AG09309 (cell line): ENCODE data around the gene CPNE1.

ENCODE experiments used
- DNase-seq: peaks from one replicate; pipeline ENCODE4 v3.0.0-alpha.2; 2010; ENCODE audit warnings: low read depth
- H3K4me3 ChIP-seq: 2 replicates; pipeline ENCODE4 v1.5.1; 2011; ENCODE audit warnings: mild to moderate bottlenecking, low read depth, low read length, moderate library complexity; ENCODE audit not compliant: control insufficient read depth
- CTCF ChIP-seq: IDR thresholded peaks from 2 replicates; pipeline ENCODE4 v1.5.1; 2011; ENCODE audit warnings: mild to moderate bottlenecking, low read depth, low read length, inconsistent platforms; ENCODE audit not compliant: insufficient read depth, control insufficient read depth; ENCODE audit errors: missing control alignments

Gene CPNE1

DNA sequence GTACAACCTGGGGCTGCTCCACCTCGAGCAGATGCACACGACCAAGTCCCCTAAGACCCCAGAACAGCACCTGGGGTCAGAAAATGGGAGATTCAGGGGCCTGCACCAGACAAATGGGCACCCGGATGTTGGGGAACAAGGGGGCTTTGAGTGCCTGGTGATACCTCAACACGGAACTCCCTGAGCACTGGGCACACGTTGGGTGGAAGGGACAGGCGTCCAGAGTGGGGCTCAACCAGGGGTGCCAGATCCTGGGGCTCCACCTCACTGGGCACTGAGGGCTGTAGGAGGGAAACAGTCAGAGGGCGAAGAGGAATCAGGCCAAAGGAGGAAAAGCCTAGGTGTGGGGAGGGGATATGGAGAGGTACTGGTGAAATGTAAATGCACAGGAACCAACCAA, 82.6 kb downstream of the CPNE1 start:
- TF ChIP-seq CTCF: no peak
- H3K4me3 ChIP-seq: no peak overlapping the region
- DNase-seq: no peak

- no peak for DNase-seq
- no peak for TF ChIP-seq CTCF
Measured at GRCh38 chr20:35579196-35579595, 85.5 kb downstream of the CPNE1 start.

DNA sequence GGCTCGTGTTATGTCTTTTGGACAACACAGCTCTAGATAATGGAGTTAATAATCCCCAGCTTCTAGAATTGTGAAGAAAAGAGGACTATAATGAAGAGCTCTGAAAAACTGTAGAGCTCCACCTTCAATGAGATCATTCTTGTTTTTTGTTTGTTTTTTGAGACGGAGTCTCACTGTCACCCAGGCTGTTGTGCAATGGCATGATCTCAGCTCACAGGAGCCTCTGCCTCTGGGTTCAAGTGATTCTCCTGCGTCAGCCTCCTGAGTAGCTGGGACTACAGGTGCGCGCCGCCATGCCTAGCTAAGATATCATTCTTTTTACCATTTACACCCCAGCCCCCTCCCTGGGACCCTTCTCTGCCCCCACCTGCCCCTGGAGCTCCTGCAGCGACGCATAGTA, 86.2 kb downstream of the CPNE1 start:
- no peak overlapping the region for H3K4me3 ChIP-seq
- no peak for TF ChIP-seq CTCF
- no peak for DNase-seq

More at GRCh38 chr20:35579196-35579595, 85.5 kb downstream of the CPNE1 start:
- no peak overlapping the region for H3K4me3 ChIP-seq

- no peak for TF ChIP-seq CTCF
- H3K4me3 ChIP-seq: no peak overlapping the region
- no peak for DNase-seq
Measured at GRCh38 chr20:35576816-35577215, 87.9 kb downstream of the CPNE1 start.
